Central memory CD4-positive, alpha-beta T cell (primary cell): ENCODE data around the gene CDYL.
A peak's percentile ranks its signal among the peaks of the same experiment; 100 is the strongest.

Experiments
- DNase-seq: peaks from one replicate; pipeline ENCODE4 v3.0.0; 2022
- total RNA-seq, 3 experiments: gene quantifications; one replicate each; lab custom pipeline; 2026; lab: John Stamatoyannopoulos, UW

CDYL gene, protein sequence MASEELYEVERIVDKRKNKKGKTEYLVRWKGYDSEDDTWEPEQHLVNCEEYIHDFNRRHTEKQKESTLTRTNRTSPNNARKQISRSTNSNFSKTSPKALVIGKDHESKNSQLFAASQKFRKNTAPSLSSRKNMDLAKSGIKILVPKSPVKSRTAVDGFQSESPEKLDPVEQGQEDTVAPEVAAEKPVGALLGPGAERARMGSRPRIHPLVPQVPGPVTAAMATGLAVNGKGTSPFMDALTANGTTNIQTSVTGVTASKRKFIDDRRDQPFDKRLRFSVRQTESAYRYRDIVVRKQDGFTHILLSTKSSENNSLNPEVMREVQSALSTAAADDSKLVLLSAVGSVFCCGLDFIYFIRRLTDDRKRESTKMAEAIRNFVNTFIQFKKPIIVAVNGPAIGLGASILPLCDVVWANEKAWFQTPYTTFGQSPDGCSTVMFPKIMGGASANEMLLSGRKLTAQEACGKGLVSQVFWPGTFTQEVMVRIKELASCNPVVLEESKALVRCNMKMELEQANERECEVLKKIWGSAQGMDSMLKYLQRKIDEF
- 15.4 to 33.6 (median 32.3) reads per million in 3 experiments for total RNA-seq

DNA sequence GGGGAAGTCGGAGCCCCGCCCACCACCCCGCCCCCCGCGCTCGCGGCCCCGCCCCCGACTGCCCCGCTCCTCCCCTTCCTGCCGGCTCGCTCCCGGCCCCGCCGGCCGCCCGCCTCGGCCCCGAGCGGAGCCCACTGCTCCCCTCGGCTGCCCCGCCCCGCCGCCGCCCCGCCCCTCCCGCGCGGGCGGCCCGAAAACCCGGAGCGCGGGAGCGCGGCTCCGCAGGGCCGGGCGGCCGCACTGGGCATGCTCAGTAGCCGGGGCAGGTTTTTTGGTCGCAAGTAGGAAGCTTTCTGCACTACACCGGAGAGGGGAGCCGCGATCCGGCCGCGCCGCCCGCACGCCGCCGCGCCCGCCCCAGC is at the start of gene CDYL:
CDYL (plus strand) TSS at position 274 of the 362 bp plus-strand sequence. CDS start 380 bp downstream, outside the sequence.
- peak; percentile 89 for DNase-seq

DNA sequence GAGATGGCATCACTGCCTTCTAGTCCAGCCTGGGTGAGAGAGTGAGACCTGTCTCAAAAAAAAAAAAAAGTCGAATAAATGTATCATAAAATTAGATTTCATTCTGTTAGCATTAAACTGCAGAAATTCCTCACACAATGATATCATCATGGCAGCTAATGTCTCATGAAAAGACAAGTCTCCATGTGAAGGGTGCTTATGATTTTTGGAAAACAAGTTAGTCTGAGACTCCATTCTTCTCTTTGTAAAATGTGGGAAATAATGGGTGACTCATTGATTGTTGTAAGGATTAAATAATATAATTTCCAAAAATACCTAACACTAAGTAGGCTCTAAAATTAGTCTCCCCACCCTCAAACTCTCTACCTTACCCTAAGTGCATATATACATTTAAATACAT is 49.6 kb upstream of the CDYL start:
- no peak for DNase-seq

DNA sequence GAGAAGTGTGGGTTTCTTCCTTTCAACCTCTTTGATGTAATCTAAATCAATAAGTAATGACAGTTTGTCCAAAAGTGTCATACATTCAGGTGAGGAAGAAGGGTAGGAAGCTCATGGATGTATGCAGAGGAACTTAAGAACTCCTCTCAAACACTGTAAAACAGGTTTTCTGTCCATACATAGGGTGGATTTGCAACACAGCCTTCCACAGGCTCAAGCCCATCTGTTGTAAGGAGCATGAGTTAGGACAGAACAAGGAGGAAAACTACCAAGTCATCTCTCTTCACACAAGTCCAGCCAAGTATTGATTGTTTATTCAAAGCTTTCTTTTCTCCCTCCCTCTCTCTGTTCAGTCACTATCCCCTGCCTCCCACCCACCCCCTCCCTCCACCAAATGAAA is 49.0 kb upstream of the CDYL start:
- no peak for DNase-seq

DNA sequence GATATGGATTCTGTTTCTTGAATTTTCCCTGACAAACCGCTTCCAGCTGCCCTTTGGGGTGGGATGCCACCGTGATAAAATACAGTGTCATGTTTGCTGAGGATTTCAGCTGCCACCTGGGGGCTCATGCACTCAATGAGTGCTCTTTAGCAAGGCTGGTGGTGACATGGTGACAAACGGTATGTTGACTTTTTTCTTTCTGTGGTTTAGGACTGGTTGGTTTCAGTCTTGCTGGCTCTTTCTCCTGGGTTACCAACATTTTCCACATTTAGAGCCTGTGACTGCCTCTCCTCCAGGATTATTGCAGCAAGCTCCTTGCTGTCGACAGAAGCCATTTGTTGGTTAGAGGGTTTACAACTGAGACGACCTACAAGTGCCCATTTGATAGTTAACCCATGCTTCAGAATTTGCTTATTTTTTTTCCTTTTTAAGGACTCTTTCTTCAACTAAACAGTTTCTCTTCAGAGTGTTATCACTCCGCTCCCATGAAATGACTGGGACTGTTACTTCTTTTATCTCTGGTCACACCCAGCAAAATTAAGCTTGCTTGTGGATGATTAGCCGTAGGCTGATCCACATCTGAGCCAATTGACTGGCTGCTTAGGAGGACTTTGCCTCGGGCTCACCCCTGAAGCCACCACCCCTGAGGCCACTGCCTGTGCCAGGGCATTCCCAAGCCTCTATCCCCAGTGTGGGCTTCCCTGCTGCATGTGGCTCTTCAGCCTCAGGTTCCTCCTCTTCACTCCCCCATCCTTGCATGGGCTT is 48.4 kb upstream of the CDYL start:
- DNase-seq: no peak

DNA sequence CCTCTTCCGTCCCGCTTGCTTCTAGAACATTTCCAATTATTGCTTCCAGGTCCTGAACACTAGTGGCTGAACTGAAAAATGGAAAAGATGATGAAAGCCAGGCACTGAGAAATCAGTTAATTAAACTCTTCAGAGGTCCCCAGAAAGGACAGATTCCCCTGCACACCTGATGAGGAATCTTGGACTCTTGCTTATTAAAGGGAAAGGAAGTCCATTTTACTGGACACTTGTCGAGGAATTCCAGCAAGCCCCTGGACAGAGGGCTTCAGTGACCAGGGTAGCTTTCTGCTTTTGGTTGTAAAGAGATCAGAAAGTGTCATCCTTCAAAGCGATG is 47.8 kb upstream of the CDYL start:
- DNase-seq: no peak

DNA sequence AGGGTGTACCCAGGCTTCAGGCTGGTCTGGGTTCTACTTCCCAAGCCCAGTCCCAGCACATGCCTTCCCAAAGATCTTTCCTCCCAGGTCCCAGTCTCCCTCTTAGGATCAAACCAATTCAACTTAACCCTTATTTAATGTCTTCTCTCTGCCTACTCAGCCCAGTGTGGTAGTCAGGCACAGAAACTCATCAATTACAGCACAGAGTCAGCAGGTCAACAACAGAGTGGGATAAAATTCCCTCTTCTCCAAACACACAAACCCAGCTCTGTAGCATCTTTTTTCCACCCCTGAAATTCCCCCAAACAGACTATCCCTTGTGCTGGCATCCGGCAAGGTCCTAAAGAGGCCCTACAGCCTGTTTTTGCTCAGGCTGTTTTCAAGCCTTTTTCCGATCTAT is 47.3 kb upstream of the CDYL start:
- no peak for DNase-seq

DNA sequence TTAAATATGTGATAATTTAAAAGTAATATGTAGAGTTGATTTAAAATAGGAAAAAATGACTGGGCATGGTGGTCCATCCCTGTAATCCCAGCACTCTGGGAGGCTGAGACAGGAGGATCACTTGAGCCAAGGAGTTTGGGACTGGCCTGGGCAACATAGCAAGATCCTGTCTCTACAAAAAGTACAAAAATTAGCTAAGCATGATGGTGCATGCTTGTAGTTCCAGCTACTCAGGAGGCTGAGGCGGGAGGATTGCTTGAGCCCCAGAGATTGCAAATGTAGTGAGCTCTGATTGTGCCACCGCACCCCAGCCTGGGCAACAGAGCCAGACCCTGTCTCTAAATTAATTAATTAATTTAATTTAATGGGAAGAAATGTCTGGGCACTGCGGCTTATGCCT is 44.2 kb upstream of the CDYL start:
- DNase-seq: no peak

DNA sequence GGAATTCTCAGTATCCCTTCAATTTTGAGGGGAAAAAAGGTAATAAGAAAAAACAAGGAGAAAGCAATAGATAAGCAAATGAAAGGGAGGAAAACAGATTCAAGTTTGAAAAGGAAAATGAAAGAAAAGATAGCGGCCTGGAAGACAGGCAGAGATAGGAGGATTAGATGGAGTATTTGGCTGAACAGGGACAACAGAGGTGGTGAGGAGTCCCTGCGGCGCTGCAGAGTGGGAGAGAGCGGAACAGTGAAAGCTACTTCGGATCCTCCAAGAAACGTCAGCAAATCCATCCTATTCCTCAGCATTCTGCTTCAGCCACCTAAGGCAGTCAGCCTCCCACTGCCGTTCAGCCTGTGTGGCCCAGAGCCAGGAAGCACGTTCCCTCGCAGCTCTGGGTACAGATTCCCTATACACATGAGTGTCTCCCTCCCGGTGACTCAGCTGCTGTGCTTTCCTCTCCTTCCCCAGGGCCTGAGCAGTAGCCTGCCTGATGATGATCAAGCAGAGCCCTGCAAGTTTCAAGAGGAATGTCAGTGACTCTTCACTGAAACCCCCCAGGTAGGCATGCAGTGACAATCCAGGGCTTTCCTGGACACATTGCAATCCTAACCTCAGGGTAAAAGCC is 43.4 kb upstream of the CDYL start:
- no peak for DNase-seq

DNA sequence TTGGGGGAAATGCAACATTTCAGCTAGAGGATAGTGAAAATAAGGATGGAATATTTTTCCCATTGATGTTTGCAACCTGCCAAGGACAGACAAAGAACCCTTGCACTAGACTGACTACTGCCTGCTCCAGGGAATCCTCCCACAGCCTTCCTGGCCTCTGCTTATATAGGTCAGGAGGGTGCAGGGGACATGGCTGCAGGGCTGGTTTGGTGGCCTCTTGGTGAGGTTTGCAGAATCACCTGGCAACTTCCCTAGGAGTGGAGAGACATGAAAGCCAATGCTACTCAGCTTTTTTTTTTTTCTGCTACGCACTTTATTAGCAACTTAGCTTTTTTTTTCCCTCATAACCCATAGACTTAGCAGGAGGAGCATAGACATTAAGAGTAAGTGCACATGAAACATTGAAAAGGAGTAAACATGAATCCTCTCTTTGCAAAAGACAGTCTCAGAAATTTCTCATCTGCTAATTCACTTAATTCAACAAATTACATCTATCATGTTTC is 39.8 kb upstream of the CDYL start:
- DNase-seq: no peak

DNA sequence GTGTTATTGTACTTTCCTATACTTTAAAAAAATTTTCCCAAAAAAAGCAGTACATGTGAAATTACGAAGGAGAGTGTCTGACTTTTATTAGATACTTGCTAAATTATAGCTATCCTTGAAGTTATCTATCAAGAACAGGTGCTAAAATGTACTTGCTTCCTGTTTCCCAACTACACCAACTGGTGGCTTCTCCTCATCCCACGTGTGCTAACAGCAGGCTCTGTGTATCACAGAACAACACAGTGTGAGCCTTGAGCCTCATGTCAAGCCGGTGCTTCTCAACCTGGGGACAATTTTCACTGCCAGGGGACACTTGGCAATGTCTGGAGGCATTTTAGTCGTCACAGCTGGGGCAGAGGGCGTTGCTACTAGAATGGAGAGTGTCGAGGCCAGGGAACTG is 36.2 kb upstream of the CDYL start:
- no peak for DNase-seq

DNA sequence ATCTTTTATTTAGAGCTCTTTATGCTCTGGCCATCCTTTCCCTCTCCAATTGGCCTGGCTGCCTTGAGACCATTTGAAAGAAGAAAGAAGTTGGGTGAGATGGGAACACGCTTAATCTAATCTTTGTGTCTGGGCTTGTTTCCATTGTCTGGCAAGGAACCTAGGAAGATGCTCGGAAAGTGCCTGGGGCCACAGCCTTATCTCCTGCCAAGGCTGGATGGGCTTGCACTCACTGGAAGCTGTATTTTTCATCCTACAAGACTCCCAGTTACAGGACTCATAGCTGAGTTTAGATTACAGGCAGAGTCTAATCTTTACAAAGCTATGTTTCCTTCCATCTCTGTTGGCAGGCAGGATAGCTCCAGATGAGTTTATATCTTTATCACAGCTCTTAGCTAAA is 33.1 kb upstream of the CDYL start:
- no peak for DNase-seq

DNA sequence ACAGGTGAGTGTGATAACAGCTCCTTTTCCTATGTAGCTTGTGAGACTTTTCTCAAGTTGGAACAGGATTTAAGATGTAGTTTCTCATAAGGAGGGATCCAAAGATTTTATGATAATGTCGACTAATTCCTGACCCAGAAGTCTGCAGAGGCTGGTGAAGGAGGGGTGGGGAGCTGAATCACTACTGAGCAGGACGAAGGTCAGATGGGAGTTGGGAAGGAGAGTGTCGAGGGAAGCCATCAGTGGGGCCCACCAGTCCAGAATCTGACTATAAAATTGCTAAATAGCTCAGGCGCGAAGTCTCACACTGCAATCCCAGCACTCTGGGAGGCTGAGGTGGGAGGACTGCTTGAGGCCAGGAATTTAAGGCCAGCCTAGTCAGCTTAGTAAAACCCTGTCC is 32.3 kb upstream of the CDYL start:
- DNase-seq: no peak

DNA sequence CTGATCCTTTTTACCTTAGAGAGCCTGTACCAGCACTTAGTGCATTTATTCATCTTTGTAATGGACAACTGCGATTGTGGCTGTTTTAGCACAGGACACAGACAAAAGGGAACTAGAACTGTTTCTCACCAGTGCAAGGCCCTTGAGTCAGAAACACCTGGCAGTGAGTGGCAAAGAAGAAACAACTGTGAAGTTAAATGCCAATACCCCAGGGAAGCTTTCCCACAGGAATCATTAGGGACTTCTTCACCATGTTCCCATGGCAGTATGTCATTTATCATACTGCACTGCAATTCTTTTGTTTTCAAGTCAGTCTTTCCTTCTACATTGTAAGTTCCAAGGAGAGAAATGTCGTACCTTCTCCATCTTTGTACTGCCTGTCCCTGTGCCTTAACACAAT is 28.6 kb upstream of the CDYL start:
- DNase-seq: no peak

DNA sequence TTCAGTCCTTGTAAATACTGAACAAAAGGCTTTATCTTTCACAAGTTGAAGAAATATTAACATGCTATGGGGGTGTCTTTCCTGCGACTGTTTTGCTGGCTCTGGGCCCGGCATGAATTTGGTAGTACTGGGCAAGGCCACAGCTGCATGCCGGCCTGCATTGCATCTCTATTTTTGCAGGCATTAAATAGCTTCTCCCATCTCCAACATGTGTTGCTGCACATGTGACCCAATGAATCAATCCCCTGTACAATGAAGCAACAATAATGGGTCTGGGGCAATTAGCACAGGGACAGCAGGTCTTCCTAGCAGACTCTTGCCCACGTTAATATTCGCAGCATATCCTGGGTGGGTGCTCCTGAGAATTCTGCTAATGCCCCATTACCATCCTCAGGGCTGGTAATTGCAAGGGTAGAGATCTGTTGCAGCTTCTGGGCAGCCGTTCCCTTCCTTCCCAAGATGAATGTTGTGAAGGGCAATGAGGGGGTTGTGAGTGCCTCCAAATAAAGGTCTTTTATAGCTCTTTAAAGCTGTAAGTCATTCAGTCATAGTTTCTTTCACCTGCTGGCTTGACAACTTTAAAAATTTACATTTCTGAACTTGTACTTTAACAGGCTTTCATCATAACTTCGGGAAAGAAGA is 24.3 kb upstream of the CDYL start:
- no peak for DNase-seq

DNA sequence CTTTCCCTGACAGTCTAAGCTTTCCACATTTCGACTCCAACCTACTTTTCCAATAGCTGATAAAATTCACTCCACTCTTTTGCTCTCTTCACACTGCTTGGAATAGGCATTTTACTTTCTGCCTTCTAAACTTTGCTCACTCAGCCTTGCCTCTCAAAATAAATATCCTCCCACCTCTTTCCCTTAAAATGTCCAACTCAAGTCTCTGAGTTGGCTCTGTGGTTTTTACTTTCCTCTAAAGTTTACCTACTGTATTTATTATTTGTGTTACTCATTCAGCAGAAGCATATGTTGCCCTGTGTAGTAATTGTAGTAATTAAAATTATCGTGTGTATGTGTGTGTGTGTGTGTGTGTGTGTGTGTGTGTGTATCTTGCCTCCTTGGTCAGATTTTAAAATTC is 20.0 kb upstream of the CDYL start:
- DNase-seq: no peak

DNA sequence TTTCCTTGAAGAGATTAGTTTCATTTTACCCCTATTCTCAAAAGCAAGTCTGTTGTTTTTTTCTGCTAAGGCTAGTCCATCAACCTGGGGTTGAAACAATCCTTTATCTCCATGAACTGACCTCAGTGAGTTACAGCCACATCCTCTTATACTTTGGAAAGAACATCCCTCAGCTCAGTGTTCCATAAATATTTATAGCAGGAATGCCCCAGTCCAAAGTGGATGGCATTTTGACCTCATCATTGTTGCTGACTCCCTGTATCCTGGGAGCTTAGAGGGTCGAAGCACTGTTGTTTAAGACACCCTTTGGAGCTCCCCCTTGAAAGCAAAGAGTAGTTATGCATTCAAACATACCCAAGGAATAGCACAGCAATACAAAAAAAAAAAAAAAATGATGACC is 16.2 kb upstream of the CDYL start:
- no peak for DNase-seq

DNA sequence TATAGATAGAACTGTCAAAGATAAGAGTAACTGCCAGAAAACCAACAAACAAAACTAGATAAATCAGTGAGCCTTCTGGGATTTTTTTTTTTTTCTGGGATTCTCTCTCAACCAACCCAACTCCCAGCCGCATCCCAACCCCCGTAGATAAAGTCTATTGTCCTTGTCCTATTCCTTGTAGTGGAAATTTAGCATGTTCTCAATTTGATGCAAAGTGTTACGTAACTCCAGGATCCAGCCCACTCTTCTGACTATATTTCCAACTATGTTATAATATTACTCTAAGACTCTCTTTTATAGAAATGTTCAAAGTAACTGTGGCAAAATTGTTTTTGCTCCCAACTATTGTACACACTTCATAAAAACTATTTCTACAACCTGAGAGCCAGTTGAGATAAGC is 15.4 kb upstream of the CDYL start:
- no peak for DNase-seq

DNA sequence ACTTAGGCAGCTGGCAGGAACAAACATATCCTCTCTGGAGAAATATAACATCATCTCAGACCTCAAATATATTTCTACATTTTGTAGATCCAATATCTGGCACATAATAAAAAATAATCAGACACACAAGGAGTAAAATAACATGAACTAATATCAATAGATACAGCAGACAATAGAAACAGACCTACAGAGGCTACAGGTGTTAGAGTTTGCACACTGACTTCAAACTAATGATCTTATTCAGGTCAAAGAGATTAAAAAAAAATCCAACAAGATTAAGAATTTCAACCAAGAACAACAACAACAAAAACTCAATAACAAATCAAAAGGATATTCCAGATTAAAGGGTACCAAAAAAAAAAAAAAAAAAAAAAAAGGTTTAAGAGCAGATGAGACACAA is 13.9 kb upstream of the CDYL start:
- no peak for DNase-seq

DNA sequence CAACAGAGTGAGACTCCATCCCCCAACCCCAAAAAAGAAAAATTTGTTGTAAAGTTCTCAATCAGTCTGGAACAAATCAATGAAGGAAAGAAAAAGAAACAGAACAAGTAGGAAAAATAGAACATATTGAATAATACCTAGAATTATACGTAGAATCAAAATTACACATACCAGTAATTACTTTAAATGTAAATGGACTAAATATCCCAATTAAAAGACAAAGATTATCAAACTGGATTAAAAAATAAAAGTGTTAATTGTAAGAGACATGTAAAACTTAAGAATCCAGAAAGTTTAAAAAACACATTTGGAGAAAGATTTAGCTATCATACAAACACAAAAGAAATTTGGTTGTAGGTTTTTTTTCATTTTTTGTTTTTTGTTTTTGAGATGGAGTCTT is 12.3 kb upstream of the CDYL start:
- DNase-seq: no peak

DNA sequence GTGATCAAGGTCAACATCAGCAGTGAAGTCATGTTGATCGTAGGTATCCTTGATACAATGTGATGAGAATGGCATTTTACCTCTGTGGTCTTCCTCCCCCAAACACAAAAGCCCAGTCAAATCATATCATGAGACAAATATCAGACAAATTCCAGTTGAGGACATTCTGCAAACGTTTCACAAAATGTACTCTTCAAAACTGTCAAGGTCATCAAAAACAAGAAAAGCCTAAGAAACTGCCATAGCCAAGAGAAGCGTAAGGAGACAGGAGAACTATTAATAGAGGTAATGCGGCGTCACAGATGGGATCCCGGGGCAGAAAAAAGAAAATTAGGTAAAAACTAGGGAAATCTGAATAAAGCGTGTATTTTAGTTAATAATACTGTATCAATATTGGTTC is 7.4 kb upstream of the CDYL start:
- DNase-seq: no peak

DNA sequence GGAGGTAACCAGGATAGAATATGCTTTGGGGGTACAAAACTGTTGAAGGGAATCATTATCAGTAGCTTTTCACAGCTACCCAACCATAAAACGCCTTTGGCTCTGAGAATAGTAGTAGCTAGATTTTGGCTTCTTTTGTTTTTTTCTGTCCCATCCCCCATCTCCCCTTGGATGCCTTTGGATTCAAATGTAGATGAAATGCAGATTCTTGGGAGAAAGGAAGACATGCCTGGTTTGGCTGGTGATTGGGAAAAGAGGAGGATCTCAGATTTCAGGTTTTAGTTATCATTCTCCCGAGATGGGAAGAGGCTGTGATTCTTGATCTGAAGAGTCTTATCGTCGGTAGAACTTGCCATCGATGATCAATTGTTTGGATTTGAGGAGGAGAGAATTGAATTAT is 3.5 kb upstream of the CDYL start:
- DNase-seq: no peak

DNA sequence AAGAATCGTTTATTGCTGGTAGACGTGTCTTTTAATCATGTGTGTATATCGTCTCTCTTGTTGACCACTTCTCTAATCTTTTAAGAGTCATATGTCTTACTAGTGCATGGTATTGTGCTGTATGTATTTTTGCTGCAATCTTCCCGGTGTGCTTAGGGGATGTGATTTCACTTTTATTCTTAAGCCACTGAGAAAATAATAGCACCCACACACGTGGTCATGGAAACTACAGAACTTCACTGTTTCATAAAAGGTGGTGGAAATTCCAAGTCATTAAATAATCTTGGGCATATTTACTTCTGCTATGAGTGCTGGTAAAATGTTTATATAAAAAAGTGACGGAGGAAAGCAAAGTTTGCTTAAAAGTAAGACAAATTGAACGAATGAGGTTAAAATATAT is 3.0 kb upstream of the CDYL start:
- no peak for DNase-seq

DNA sequence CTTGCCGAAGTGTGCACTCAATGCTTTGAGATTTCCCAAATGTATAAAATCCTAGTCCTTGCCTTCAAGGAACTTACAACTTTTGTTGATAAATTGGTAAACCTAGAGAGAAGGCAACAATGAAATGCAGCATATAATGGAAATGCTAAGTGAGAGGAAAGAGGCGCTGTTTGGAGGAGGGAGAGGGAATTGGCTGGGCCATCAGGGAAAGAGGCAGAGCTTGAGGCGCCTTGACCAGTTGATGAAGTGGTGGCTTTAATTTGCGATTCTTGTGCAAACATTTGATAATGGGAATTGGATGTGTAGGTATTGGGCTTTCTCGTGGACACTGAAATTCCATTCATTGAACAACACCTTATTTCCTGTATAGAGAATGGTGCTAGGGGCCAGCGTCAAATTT is 1.9 kb upstream of the CDYL start:
- no peak for DNase-seq
